Measurements from ENCODE around the gene ADAM8.

Gene ADAM8

GRCh38 chr10:133279326-133280226 is 2.9 kb upstream of the ADAM8 start:
- ChIA-PET POLR2A (ENCODE audit: low non-redundant PET) (interaction anchor here (0.8 kb wide), 1 partner anchor 22 kb away, joined by 3 read pairs; no protein-coding TSS in a partner anchor), CTCF (interaction anchor here (1.1 to 1.6 kb wide), 3 partner anchors 33 to 50 kb away, joined by 3 to 8 read pairs (median 5); no protein-coding TSS in a partner anchor)
- H3K27ac ChIP-seq, result peak overlapping the region; percentile 89
- DNase-seq (ENCODE audit: low spot score), result no peak
- TF ChIP-seq, protein P1, sequence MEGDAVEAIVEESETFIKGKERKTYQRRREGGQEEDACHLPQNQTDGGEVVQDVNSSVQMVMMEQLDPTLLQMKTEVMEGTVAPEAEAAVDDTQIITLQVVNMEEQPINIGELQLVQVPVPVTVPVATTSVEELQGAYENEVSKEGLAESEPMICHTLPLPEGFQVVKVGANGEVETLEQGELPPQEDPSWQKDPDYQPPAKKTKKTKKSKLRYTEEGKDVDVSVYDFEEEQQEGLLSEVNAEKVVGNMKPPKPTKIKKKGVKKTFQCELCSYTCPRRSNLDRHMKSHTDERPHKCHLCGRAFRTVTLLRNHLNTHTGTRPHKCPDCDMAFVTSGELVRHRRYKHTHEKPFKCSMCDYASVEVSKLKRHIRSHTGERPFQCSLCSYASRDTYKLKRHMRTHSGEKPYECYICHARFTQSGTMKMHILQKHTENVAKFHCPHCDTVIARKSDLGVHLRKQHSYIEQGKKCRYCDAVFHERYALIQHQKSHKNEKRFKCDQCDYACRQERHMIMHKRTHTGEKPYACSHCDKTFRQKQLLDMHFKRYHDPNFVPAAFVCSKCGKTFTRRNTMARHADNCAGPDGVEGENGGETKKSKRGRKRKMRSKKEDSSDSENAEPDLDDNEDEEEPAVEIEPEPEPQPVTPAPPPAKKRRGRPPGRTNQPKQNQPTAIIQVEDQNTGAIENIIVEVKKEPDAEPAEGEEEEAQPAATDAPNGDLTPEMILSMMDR (conservative IDR thresholded peaks at IDR 0.05; ENCODE audit: low read depth), result no peak

GRCh38 chr10:133278577-133279265 is 2.1 kb upstream of the ADAM8 start:
- TF ChIP-seq, protein P1 (conservative IDR thresholded peaks at IDR 0.05; ENCODE audit: low read depth), result no peak
- ChIA-PET CTCF (interaction anchor here (0.6 to 1.6 kb wide), 5 partner anchors 20 to 51 kb away, joined by 3 to 8 read pairs (median 5); no protein-coding TSS in a partner anchor), POLR2A (ENCODE audit: low non-redundant PET) (interaction anchor here (0.6 to 1.0 kb wide), 3 partner anchors 18 to 32 kb away, joined by 3 to 5 read pairs (median 5); no protein-coding TSS in a partner anchor)
- H3K27ac ChIP-seq, result peak overlapping the region; percentile 89
- DNase-seq (ENCODE audit: low spot score), result peak; percentile 90

GRCh38 chr10:133277993-133278576 is 1.4 kb upstream of the ADAM8 start:
- POLR2A ChIA-PET (ENCODE audit: low non-redundant PET), result interaction anchor here (1.0 kb wide), 1 partner anchor 17 kb away, joined by 5 read pairs; no protein-coding TSS in a partner anchor
- H3K27ac ChIP-seq, result peak overlapping the region; percentile 89
- TF ChIP-seq, protein P1 (conservative IDR thresholded peaks at IDR 0.05; ENCODE audit: low read depth), result no peak
- no peak for DNase-seq (ENCODE audit: low spot score)
- CTCF ChIA-PET, result interaction anchor here (0.6 to 1.6 kb wide), 5 partner anchors 19 to 52 kb away, joined by 3 to 8 read pairs (median 5); no protein-coding TSS in a partner anchor

GRCh38 chr10:133277277-133277992 is 767 bp upstream of the ADAM8 start:
- no peak for DNase-seq (ENCODE audit: low spot score)
- CTCF ChIA-PET, result interaction anchor here (0.6 to 1.6 kb wide), 4 partner anchors 30 to 52 kb away, joined by 3 to 5 read pairs (median 4); no protein-coding TSS in a partner anchor
- POLR2A ChIA-PET (ENCODE audit: low non-redundant PET), result interaction anchor here (1.0 kb wide), 1 partner anchor 16 kb away, joined by 5 read pairs; no protein-coding TSS in a partner anchor
- peak overlapping the region; percentile 89 for H3K27ac ChIP-seq
- TF ChIP-seq, protein P1 (conservative IDR thresholded peaks at IDR 0.05; ENCODE audit: low read depth), result no peak

- TF ChIP-seq, protein P1 (conservative IDR thresholded peaks at IDR 0.05; ENCODE audit: low read depth), result no peak
- H3K27ac ChIP-seq, result peak overlapping the region; percentile 33; the same call in 1 of the 2 replicates
- DNase-seq (ENCODE audit: low spot score), result no peak
- ChIA-PET CTCF (interaction anchor here (0.7 to 1.1 kb wide), 2 partner anchors 29 to 32 kb away, joined by 3 to 5 read pairs; no protein-coding TSS in a partner anchor), POLR2A (ENCODE audit: low non-redundant PET) (interaction anchor here (1.0 to 1.4 kb wide), 2 partner anchors 15 to 32 kb away, joined by 3 to 5 read pairs; no protein-coding TSS in a partner anchor)
These were observed 601 bp downstream of the ADAM8 start for GRCh38 chr10:133276100-133276434.
